HG03095 (cell line): Measurements from ENCODE around the gene MID1.
A peak's percentile ranks its signal among the peaks of the same experiment; 100 is the strongest.

ENCODE experiments used
- ATAC-seq: cut with Tn5 transposase; IDR thresholded peaks from one replicate; pipeline ENCODE4 v1.9.1; 2021; ENCODE audit warnings: moderate library complexity; ENCODE audit not compliant: unreplicated experiment

MID1 gene

GRCh38 chrX:10505726-10506125 is 114.7 kb downstream of the MID1 start:
- ATAC-seq, result no peak

DNA sequence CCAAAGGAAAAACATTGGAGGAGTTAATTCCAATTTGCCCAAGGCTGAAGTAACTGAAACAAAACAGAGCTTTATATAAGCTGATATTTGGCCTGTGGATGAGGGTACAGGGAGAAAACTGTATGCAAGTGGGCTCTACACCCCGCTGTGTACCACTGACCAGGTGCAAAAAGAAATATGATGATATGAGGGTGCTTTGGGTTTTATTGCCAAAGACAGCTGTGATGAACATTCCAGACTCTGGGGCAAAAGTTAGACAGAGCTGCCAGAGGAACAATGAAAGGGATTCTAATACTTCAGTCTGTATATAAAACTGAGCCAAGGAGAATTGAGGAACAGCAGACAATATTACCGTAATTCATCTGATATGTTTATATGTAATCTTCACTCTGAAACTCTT is 117.4 kb downstream of the MID1 start:
- no peak for ATAC-seq

DNA sequence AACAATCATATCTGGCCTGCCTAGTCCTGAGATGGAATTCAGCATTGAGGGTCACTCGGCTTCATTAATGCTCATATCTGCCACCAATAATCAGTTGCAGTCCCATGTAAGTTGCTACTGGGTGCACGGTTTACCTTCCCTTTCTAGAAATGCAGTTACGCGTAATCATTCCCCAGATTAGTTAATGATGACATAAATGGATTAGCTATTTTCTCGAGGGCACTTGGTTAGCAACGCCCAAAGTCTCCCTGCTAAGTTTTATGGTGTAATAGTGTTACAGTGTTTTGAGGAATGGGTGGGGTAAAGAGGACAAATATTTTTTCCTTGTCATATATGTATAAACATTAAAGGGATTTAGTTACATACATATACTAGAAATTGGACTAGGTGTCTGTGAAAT is 118.8 kb downstream of the MID1 start:
- no peak for ATAC-seq

- ATAC-seq, result no peak
Measured at GRCh38 chrX:10496345-10496965, 123.9 kb downstream of the MID1 start.

DNA sequence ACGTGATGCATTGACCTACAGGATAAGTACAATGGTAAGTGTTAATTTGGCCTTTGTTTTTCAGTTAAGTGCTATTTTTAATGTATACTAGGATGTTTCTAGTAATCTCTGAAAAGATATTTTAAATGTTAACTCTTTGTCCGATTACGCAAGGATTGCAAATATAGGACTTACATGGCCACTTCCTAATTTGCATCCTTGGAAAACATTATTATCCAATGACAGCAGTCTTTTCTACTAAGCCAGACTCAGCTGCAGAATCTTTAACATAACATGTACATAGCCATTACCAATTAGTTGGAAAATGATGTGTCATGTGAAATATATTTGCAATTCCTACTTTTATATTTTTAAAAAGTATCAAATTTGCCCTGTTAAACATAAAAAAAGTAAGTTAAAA is 124.7 kb downstream of the MID1 start:
- ATAC-seq, result no peak

DNA sequence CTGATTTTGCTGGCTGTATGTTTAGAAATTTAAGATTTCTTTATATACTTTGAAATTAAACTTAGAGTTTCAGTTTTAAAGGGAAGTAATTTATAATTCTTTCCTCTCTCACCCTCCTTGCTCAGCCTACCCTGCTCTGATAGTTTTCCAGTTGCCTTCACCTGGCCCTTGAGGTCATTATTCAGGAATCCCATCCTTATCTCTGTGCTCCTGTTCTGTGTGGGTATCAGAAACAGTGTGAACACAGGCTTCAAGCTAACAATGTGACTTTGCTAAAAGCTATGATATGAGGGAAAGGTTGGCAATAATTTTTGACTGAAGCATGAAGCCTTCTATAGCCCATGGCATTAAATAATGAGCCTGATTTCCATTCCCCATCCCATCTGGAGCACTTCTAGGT is 128.1 kb downstream of the MID1 start:
- no peak for ATAC-seq

DNA sequence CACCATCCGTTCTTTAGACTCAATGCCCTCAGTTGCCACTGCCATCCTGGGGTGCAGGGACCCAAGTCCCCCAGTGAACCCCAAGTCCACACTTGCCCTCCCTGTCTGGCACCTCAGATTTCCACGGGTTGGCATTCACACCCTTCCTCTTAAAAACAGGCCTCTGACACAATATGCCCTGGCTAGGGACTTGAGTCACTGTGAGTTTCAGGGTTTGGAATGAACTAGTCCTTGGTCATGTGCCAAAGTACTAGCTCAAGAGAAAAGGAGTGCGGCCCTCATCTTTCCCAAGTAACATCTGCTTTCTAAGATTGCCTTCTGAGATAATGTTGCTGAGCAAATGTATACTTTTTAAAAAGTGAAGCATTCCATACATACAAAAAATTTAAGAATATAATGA is 134.0 kb downstream of the MID1 start:
- ATAC-seq, result no peak

DNA sequence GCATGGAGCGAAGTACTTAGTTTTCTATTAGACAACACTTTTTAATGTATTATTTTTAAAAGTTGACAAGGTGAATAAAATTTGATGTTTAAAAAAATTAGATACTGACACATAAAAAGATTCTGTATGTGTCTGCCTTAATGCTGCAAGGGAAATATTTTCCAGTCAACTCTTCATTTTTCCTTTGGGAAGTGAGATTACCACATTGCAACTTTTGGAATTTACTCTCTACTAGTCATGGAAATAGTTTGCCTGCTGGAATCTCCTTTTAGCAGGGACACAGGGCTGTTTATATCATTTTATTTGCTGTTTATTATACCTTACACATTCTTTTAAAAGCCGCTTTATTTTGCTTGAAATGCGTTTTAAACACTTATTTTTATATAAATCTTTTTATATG is 135.1 kb downstream of the MID1 start:
- ATAC-seq, result no peak

DNA sequence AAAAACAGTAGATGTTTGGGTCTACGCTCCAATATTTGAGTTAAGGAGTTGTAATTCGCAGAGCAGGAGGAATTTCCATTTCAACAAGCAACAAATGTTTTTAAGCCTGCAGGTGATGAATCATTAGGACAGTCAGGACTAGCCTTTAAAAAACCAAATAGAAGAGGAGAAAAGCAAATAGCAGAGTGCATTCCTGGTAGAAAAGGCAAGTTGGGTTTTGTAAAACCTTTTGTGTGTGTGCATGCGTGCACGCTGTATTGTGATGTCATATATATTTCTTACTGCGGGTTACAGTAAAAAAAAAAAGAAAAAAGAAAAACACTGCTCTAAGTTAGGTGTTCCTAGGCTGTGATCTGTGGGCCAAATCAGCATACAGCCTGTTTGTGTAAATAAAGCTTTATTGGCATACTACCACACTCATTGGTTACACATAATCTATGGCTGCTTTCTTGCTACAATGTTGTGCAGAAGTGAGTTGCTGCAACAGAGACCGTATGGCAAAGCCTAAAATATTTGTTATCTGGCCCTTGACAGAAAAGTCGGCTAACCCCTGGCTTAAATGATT is 135.6 kb downstream of the MID1 start:
- no peak for ATAC-seq

GRCh38 chrX:10483191-10483831 is 137.1 kb downstream of the MID1 start:
- no peak for ATAC-seq

DNA sequence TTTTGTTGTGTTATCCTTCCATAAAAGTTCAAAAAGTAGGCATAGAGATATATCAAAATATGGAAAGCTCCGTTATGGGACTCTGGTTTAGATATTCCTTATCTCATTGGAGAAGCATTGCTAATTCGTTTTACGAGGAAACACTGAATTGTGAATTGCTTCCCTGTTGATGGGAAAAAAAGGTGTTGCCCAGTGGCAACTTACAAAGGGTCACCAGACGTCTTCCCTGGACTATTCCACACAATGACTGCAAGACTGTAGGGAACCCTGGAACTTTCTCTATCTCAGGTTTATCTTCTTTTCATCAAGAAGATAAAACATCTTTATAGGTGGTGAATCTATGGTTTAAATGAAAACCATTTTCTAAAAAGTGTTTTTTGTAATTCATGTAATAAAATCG is 137.7 kb downstream of the MID1 start:
- ATAC-seq, result no peak

- ATAC-seq, result peak; percentile 86
Measured at GRCh38 chrX:10482261-10482660, 138.1 kb downstream of the MID1 start.

DNA sequence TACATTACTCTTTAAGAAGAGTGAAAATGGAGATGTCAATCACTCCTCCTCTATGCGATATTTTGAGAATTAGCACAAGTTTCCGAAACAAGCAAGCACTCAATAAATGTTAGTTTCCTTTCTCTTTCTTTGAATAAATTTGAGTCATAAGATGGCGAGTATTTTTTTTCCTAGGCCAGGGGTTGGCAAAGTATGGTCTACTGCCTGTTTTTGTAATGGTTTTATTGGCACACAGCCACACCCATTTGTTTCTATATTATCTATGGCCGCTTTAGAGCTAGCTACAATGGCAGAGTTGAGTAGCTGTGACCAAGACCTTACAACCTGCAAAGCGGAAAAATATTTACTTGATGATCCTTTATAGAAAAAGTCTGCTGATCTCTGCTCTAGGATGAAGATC is 139.5 kb downstream of the MID1 start:
- no peak for ATAC-seq

DNA sequence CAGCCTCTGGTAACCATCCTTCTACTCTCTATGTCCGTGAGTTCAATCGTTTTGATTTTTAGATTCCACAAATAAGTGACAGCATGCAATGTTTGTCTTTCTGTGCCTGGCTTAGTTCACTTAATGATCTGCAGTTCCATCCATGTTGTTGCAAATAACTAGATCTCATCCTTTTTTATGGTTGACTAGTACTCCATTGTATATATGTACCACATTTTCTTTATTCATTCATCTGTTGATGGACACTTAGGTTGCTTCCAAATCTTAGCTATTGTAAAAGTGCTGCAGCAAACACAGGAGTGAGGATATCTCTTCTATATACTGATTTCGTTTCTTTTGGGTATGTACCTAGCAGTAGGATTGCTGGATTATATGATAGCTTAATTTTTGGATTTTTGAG is 140.9 kb downstream of the MID1 start:
- no peak for ATAC-seq

DNA sequence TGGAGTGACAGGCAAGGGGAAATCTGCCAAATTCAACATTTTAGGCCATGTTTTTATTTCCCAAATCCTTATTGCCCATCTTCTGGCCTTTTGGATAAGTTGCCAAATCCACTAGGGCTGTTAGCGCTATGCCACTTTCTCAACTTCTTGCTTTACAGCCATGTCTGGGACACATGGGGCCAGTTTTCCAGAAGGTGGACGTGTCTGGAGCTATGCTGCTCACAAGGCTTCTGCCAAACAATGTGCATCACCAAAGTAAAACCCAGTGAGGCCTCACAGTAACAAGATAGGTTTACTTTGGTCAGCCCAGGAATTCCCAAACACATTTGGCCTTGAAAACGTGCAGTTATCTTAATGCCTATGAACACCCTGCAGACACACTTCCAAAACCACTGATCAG is 142.9 kb downstream of the MID1 start:
- ATAC-seq, result no peak

- ATAC-seq, result no peak
Measured at GRCh38 chrX:10474913-10475568, 145.3 kb downstream of the MID1 start.

GRCh38 chrX:10474510-10474909 is 145.9 kb downstream of the MID1 start:
- no peak for ATAC-seq

DNA sequence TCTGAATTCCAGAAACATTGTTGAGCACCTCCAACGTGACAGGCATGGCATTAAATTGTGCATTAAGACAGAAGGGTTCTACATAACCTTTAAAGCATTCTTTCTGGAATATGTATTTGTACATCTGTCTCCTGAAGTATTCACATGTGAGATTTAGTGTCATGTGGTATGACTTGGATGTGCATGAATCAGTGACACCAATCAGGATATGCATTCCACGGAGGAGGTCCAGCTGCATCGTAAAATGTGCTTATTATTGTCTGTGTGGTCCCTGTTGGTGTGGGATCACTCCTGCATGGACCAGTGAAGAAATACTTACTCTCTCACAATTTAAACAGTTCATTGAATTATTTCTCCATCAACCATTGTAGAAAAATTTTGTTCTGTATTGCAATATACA is 149.0 kb downstream of the MID1 start:
- ATAC-seq, result no peak

DNA sequence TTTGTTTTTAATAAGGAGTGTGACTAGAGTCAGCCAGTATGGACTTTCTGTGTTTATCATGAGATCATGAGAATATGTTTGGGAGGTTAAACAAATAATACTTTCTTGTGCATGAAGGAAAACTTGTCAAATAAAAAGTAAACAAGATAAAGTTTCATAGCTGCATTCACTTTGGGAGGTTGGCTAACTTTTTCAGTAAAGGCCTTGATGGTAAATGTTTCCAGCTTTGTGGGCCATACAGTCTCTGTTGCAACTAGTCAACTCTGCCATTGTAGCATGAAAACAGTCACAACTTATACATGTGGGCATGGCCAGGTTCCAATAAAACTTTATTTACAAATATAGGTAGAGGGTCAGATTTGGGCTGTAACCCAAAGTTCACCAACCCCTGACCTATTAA is 150.4 kb downstream of the MID1 start:
- ATAC-seq, result no peak

GRCh38 chrX:10467793-10468192 is 152.6 kb downstream of the MID1 start:
- ATAC-seq, result no peak

- no peak for ATAC-seq
Measured at GRCh38 chrX:10465254-10465653, 155.1 kb downstream of the MID1 start.

- no peak for ATAC-seq
Measured at GRCh38 chrX:10457092-10457491, 163.3 kb downstream of the MID1 start.
